Brain pericyte (primary cell): Measurements from ENCODE around the gene ALOX15B.
"Not testable (repeated sequence)": the region's sequence is repeated elsewhere in the genome, so short reads cannot be mapped to it uniquely, and the experiment has no call there.

Experiments
- DNase-seq: peaks from one replicate; pipeline ENCODE4 v3.0.0-alpha.2; 2012; ENCODE audit warnings: low read depth, low spot score

ALOX15B gene

GRCh38 chr17:8061851-8062250 lies 23.0 kb downstream of the ALOX15B start:
- DNase-seq, result not testable (repeated sequence)

GRCh38 chr17:8062435-8062806 lies 23.6 kb downstream of the ALOX15B start:
- DNase-seq, result no peak

- no peak for DNase-seq
Measured at GRCh38 chr17:8062807-8063483, 24.1 kb downstream of the ALOX15B start.

- DNase-seq, result no peak
Measured at GRCh38 chr17:8063761-8064534, 25.1 kb downstream of the ALOX15B start.

- no peak for DNase-seq
Measured at GRCh38 chr17:8064561-8065019, 25.7 kb downstream of the ALOX15B start.

- no peak for DNase-seq
Measured at GRCh38 chr17:8066841-8067775, 28.2 kb downstream of the ALOX15B start.

GRCh38 chr17:8067806-8068205 lies 28.9 kb downstream of the ALOX15B start:
- DNase-seq, result no peak

- DNase-seq, result no peak
Measured at GRCh38 chr17:8068736-8069586, 30.1 kb downstream of the ALOX15B start.

- DNase-seq, result no peak
Measured at GRCh38 chr17:8069587-8069860, 30.7 kb downstream of the ALOX15B start.

- DNase-seq, result no peak
Measured at GRCh38 chr17:8071496-8071895, 32.6 kb downstream of the ALOX15B start.

GRCh38 chr17:8072341-8072728 lies 33.5 kb downstream of the ALOX15B start:
- DNase-seq, result no peak

- DNase-seq, result no peak
Measured at GRCh38 chr17:8072729-8073461, 34.0 kb downstream of the ALOX15B start.

- no peak for DNase-seq
Measured at GRCh38 chr17:8073627-8074484, 35.0 kb downstream of the ALOX15B start.

GRCh38 chr17:8074554-8074953 lies 35.7 kb downstream of the ALOX15B start:
- no peak for DNase-seq

- DNase-seq, result no peak
Measured at GRCh38 chr17:8075081-8075480, 36.2 kb downstream of the ALOX15B start.

GRCh38 chr17:8075574-8076342 lies 36.9 kb downstream of the ALOX15B start:
- DNase-seq, result no peak

GRCh38 chr17:8076502-8077266 lies 37.8 kb downstream of the ALOX15B start:
- DNase-seq, result no peak

GRCh38 chr17:8077939-8078338 lies 39.1 kb downstream of the ALOX15B start:
- not testable (repeated sequence) for DNase-seq
